GM21786 (cell line): Measurements from ENCODE around the gene ITGB5.
"Not testable (repeated sequence)": the region's sequence is repeated elsewhere in the genome, so short reads cannot be mapped to it uniquely, and the experiment has no call there.

Experiments
- ATAC-seq: cut with Tn5 transposase; IDR thresholded peaks from one replicate; pipeline ENCODE4 v1.9.1; 2021; ENCODE audit not compliant: unreplicated experiment

ITGB5 gene

GRCh38 chr3:124791142-124791541 is 96.0 kb downstream of the ITGB5 start:
- no peak for ATAC-seq

- ATAC-seq = not testable (repeated sequence)
These were observed 98.1 kb downstream of the ITGB5 start for GRCh38 chr3:124789103-124789502.

- no peak for ATAC-seq
These were observed 98.9 kb downstream of the ITGB5 start for GRCh38 chr3:124788254-124788745.

- ATAC-seq = no peak
These were observed 99.5 kb downstream of the ITGB5 start for GRCh38 chr3:124787476-124788195.

GRCh38 chr3:124786511-124787241 is 100.5 kb downstream of the ITGB5 start:
- no peak for ATAC-seq

- no peak for ATAC-seq
These were observed 101.2 kb downstream of the ITGB5 start for GRCh38 chr3:124785973-124786372.

GRCh38 chr3:124784686-124785382 is 102.3 kb downstream of the ITGB5 start:
- ATAC-seq = peak; percentile 60

- ATAC-seq = no peak
These were observed 103.5 kb downstream of the ITGB5 start for GRCh38 chr3:124783696-124784095.

- not testable (repeated sequence) for ATAC-seq
These were observed 104.8 kb downstream of the ITGB5 start for GRCh38 chr3:124782377-124782712.

- no peak for ATAC-seq
These were observed 105.4 kb downstream of the ITGB5 start for GRCh38 chr3:124781476-124782376.

GRCh38 chr3:124780761-124781475 is 106.2 kb downstream of the ITGB5 start:
- no peak for ATAC-seq

GRCh38 chr3:124780356-124780755 is 106.8 kb downstream of the ITGB5 start:
- no peak for ATAC-seq

GRCh38 chr3:124779751-124780191 is 107.4 kb downstream of the ITGB5 start:
- ATAC-seq = no peak

GRCh38 chr3:124779116-124779515 is 108.0 kb downstream of the ITGB5 start:
- ATAC-seq = no peak

GRCh38 chr3:124777762-124778470 is 109.2 kb downstream of the ITGB5 start:
- no peak for ATAC-seq

- ATAC-seq = no peak
These were observed 110.3 kb downstream of the ITGB5 start for GRCh38 chr3:124776856-124777255.

- ATAC-seq = no peak
These were observed 111.3 kb downstream of the ITGB5 start for GRCh38 chr3:124775877-124776276.

- no peak for ATAC-seq
These were observed 112.2 kb downstream of the ITGB5 start for GRCh38 chr3:124774841-124775402.

- ATAC-seq = no peak
These were observed 112.8 kb downstream of the ITGB5 start for GRCh38 chr3:124774327-124774718.
